Adrenal gland (tissue), 5 donors: ENCODE results near the gene RFX6.

Experiments used
- POLR2A ChIP-seq, 2 donors: fragments of 450-650 bp; IDR thresholded peaks; one replicate each; pipeline ENCODE4 v1.6.1; 2017; ENCODE audit warnings: antibody characterized with exemption in 2 of 2, mild to moderate bottlenecking in 2 of 2, moderate library complexity in 1 of 2
- TF ChIP-seq, protein P1 (sequence below), 6 experiments: fragments of 450-650 bp in 4 of 6; fragments of 200-600 bp in 2 of 6; sonication (generic) in 1 of 6; IDR thresholded peaks; 1 replicate in 5 of 6; 2 replicates in 1 of 6; pipeline versions ENCODE4 v1.5.1 to v1.8.0; 2016 to 2021; ENCODE audit warnings: antibody characterized with exemption in 6 of 6, mild to moderate bottlenecking in 2 of 6, moderate library complexity in 1 of 6
- donor health status: DM: no; HTN: no; CAD: no.

DNA sequence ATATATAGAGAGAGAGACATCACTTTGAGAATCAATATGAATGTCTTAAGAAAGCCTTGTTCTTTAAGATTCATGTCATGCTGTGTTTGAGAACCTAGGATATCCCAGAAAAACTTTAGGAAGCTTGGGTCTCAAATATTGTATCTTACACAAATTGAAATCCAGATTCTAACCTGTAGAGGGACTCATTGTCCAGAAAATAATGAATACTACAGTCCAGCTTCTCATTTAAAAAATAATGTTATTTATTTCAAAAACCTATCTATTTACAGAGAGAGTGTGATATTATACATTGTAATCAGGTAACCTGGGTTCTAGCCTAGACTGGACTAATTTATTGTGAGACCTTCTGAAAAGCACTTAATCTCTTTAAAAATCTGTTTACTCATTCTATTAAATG, 4.2 kb downstream of the RFX6 start:
- no peak for TF ChIP-seq POLR2A (IDR thresholded peaks at IDR 0.05)
- TF ChIP-seq, protein P1, sequence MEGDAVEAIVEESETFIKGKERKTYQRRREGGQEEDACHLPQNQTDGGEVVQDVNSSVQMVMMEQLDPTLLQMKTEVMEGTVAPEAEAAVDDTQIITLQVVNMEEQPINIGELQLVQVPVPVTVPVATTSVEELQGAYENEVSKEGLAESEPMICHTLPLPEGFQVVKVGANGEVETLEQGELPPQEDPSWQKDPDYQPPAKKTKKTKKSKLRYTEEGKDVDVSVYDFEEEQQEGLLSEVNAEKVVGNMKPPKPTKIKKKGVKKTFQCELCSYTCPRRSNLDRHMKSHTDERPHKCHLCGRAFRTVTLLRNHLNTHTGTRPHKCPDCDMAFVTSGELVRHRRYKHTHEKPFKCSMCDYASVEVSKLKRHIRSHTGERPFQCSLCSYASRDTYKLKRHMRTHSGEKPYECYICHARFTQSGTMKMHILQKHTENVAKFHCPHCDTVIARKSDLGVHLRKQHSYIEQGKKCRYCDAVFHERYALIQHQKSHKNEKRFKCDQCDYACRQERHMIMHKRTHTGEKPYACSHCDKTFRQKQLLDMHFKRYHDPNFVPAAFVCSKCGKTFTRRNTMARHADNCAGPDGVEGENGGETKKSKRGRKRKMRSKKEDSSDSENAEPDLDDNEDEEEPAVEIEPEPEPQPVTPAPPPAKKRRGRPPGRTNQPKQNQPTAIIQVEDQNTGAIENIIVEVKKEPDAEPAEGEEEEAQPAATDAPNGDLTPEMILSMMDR (IDR thresholded peaks at IDR 0.05) = peak in 1 of 6 experiments; percentile 37
